Measurements from ENCODE around the gene PEPD. TPM values are rescaled to one million over a fixed set of nuclear protein-coding genes. Genes with fewer than 3 reads are reported as not detected.

Gene PEPD
- total RNA-seq, 2 experiments from 2014 or later: 26.9 to 37.4 TPM

DNA sequence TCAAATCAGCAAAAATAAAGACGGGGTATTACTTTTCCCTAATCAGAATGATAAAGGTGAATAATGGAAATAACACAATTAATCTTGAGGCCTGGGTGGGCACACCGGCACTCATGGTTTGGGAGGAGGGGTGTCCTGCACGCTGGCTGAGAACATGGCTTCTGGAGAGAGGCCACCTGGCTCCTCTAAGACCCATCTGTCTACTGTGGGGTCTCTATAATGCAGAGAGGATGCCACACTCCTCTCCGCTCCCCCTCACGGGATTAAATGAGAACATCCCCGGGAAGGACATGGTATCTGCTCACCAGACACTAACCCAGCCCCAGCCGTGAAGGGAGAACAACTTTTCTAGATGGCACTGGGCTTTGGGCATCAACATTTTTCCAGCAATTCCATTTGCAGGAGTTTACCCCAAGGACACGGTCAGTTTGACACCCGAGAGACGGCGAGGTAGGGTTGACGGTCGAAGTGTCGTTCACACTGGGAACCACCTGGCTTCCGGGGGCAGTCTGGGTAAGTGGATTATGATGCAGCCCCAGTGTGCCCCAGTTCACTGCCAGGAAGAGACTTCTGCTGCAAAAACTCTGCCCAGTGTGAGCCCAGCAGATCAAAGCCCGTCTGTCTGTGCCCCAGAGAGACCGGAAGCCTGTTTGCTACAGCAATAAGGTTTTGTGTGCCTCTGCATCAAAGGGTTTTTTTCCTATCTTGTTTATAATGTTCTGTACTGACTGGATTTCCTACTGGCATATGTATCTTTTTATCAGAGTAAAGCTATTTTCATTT, 91.5 kb downstream of the PEPD start:
- CTCF ChIA-PET: interaction anchor here (0.5 to 3.2 kb wide), 21 partner anchors 11 to 666 kb away, joined by 3 to 16 read pairs (median 4); no protein-coding TSS in a partner anchor
- DNase-seq (peak; percentile 45), ATAC-seq (peak; percentile 82)
- POLR2A ChIA-PET: interaction anchor here (0.5 kb wide), 1 partner anchor 328 kb away, joined by 3 read pairs; no protein-coding TSS in a partner anchor
- H3K4me3 Mint-ChIP-seq: peak overlapping the region; percentile 39
- intact Hi-C loops (cut with DNase I, micrococcal nuclease): loop anchor here (1.0 to 10.0 kb wide), 2 partner anchors 341 to 665 kb away; no protein-coding TSS in a partner anchor
- H3K27ac Mint-ChIP-seq: peak overlapping the region; percentile 76
- H3K27me3 Mint-ChIP-seq: no peaks in the 10 kb centered on the region
- H3K9me3 Mint-ChIP-seq (ENCODE audit: low read depth): no peaks in the 10 kb centered on the region
- H3K4me1 Mint-ChIP-seq: peaks cover 11% of the 10 kb centered on the region
- no peaks in the 10 kb centered on the region for H3K36me3 Mint-ChIP-seq (ENCODE audit: low read depth)

- DNase-seq (no peak), ATAC-seq (no peak)
- no peak overlapping the region for H3K4me3 Mint-ChIP-seq
- H3K27ac Mint-ChIP-seq: no peak overlapping the region
- POLR2A ChIA-PET: no interaction called here
- H3K36me3 Mint-ChIP-seq (ENCODE audit: low read depth): no peaks in the 10 kb centered on the region
- no peaks in the 10 kb centered on the region for H3K9me3 Mint-ChIP-seq (ENCODE audit: low read depth)
- peaks cover 11% of the 10 kb centered on the region for H3K4me1 Mint-ChIP-seq
- CTCF ChIA-PET: interaction anchor here (3.2 kb wide), 1 partner anchor 12 kb away, joined by 16 read pairs; no protein-coding TSS in a partner anchor
- H3K27me3 Mint-ChIP-seq: no peaks in the 10 kb centered on the region
- intact Hi-C loops (cut with DNase I, micrococcal nuclease): no loop called here
Observed at GRCh38 chr19:33428627-33429125, 92.9 kb downstream of the PEPD start.

GRCh38 chr19:33427801-33428626, 93.6 kb downstream of the PEPD start:
- intact Hi-C loops (cut with DNase I, micrococcal nuclease): no loop called here

DNA sequence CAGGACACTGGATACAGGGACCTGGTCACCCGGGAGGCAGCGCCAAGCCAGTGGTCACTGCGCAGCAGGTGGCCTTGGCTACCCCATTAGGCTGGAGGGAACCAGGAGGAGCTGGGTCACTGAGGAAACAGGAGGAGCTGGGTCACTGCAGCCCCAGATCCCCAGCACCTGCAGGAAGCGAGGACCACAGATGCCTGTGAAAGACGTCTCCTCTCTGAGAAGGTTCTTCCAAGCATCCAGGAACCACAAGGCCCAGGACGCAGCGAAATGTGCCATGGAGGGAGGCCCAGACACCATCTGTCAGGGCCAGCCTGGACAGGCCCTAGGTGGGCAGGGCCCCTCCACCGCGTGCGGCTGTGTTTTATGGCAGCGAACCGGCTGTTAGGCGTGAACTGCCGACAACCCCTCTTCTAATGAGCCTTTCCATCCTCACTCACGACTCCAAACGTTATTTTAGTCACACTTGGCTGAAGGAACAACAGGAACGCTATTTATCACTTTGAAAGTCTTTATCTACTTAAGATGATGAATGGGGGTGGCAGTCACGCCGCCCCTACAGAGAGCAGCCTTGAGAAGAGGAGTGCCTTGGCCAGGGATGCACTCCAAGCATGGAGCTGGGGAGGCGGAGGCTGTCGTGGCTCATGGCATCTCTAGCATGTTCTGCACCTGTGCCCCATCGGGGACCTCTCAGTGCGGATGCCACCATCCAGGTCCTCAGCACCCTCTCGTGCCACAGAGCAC, 94.8 kb downstream of the PEPD start:
- Mint-ChIP-seq H3K9me3 (ENCODE audit: low read depth) (no peaks in the 10 kb centered on the region), H3K36me3 (ENCODE audit: low read depth) (no peaks in the 10 kb centered on the region), H3K4me1 (peaks cover 11% of the 10 kb centered on the region), H3K4me3 (no peak overlapping the region), H3K27ac (no peak overlapping the region), H3K27me3 (no peaks in the 10 kb centered on the region)
- ChIA-PET CTCF (interaction anchor here (0.7 to 1.6 kb wide), 2 partner anchors 10 to 693 kb away, joined by 3 to 5 read pairs; no protein-coding TSS in a partner anchor), POLR2A (no interaction called here)
- no peak for DNase-seq
- intact Hi-C loops (cut with DNase I, micrococcal nuclease): no loop called here
- ATAC-seq: no peak

More at GRCh38 chr19:33427801-33428626, 93.6 kb downstream of the PEPD start:
- ChIA-PET POLR2A (no interaction called here), CTCF (interaction anchor here (1.6 to 3.2 kb wide), 2 partner anchors 11 to 12 kb away, joined by 5 to 16 read pairs; no protein-coding TSS in a partner anchor)
- Mint-ChIP-seq H3K4me3 (no peak overlapping the region), H3K27ac (no peak overlapping the region), H3K27me3 (no peaks in the 10 kb centered on the region), H3K36me3 (ENCODE audit: low read depth) (no peaks in the 10 kb centered on the region), H3K4me1 (peaks cover 11% of the 10 kb centered on the region), H3K9me3 (ENCODE audit: low read depth) (no peaks in the 10 kb centered on the region)
- ATAC-seq (no peak), DNase-seq (no peak)

DNA sequence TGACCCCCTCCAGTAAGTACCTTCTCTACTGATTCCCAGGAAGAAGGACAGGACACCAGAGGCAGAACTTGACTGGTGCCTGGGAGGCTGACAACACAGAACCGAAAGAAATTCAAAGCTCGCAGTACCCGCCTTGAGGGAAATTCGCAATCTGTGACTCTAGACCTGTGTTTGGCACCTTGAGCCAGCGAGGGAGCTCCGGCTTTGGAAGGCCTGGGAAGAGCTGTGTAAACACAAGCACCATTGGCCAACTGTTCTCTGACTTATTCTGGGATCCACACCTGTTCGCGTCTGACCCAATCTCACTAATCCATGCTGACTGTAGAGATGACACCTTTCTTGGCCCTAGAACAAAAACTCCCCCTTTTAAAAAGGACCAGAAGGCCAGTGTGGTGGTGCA, 97.4 kb downstream of the PEPD start:
- ChIA-PET CTCF (no interaction called here), POLR2A (no interaction called here)
- Mint-ChIP-seq H3K27me3 (no peaks in the 10 kb centered on the region), H3K9me3 (ENCODE audit: low read depth) (no peaks in the 10 kb centered on the region), H3K4me1 (no peaks in the 10 kb centered on the region), H3K4me3 (no peak overlapping the region), H3K27ac (no peak overlapping the region), H3K36me3 (ENCODE audit: low read depth) (no peaks in the 10 kb centered on the region)
- no peak for ATAC-seq
- no peak for DNase-seq
- intact Hi-C loops (cut with DNase I, micrococcal nuclease): no loop called here

GRCh38 chr19:33422369-33423180, 99.0 kb downstream of the PEPD start:
- H3K36me3 Mint-ChIP-seq (ENCODE audit: low read depth): no peaks in the 10 kb centered on the region
- ATAC-seq (no peak), DNase-seq (no peak)
- no peaks in the 10 kb centered on the region for H3K27me3 Mint-ChIP-seq
- no peaks in the 10 kb centered on the region for H3K9me3 Mint-ChIP-seq (ENCODE audit: low read depth)
- H3K4me1 Mint-ChIP-seq: no peaks in the 10 kb centered on the region
- H3K27ac Mint-ChIP-seq: no peak overlapping the region
- ChIA-PET CTCF (no interaction called here), POLR2A (no interaction called here)
- intact Hi-C loops (cut with DNase I, micrococcal nuclease): no loop called here
- no peak overlapping the region for H3K4me3 Mint-ChIP-seq

DNA sequence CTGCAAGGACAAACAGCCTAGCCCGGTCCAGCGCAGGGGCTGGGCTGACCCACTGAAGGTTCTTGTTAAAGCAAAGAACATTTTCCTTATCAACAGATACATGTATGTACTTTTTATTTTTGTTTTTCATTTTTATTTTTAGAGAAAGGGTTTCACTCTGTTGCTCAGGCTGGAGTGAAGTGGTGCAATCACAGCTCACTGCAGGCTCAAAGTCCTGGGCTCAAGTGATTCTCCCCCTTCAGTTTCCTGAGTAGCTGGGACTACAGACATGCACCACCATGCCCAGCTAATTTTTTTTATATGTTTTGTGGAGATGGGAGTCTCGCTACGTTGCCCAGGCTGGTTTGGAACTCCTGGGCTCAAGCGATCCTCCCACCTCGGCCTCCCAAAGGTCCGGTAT, 100.2 kb downstream of the PEPD start:
- H3K4me3 Mint-ChIP-seq: no peak overlapping the region
- intact Hi-C loops (cut with DNase I, micrococcal nuclease): no loop called here
- no peak for DNase-seq

GRCh38 chr19:33420821-33421220, 100.8 kb downstream of the PEPD start:
- CTCF ChIA-PET: interaction anchor here (0.7 to 0.8 kb wide), 2 partner anchors 28 to 240 kb away, joined by 3 to 4 read pairs; no protein-coding TSS in a partner anchor

More for the DNA sequence above, 100.2 kb downstream of the PEPD start:
- H3K9me3 Mint-ChIP-seq (ENCODE audit: low read depth): no peaks in the 10 kb centered on the region
- H3K4me1 Mint-ChIP-seq: peaks cover 3% of the 10 kb centered on the region
- no peak overlapping the region for H3K27ac Mint-ChIP-seq
- no peaks in the 10 kb centered on the region for H3K27me3 Mint-ChIP-seq
- ChIA-PET POLR2A (no interaction called here), CTCF (interaction anchor here (0.7 kb wide), 1 partner anchor 239 kb away, joined by 4 read pairs; no protein-coding TSS in a partner anchor)
- ATAC-seq: no peak
- H3K36me3 Mint-ChIP-seq (ENCODE audit: low read depth): no peaks in the 10 kb centered on the region

DNA sequence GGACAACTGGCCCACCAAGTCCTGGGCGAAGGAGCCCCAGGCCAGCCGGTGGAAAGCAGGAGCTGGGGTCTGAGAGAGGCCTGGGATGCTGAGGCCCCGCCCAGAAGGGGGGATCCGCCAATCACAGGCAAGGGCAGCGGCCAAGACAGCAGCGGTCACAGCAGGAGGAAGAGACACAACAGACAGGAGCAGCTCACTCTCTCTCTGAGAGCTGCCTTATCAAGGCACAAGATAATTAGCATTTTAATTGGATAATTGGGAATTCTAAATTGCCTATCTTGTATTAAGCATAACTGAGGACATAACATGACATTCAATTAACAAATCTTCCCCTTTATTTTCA, 101.8 kb downstream of the PEPD start:
- ChIA-PET CTCF (interaction anchor here (0.6 to 1.1 kb wide), 3 partner anchors 10 to 1378 kb away, joined by 3 to 4 read pairs (median 4); no protein-coding TSS in a partner anchor), POLR2A (no interaction called here)
- no peaks in the 10 kb centered on the region for H3K27me3 Mint-ChIP-seq
- intact Hi-C loops (cut with DNase I, micrococcal nuclease): no loop called here
- no peak overlapping the region for H3K4me3 Mint-ChIP-seq
- no peak for ATAC-seq
- H3K27ac Mint-ChIP-seq: no peak overlapping the region
- H3K4me1 Mint-ChIP-seq: peaks cover 5% of the 10 kb centered on the region
- no peaks in the 10 kb centered on the region for H3K36me3 Mint-ChIP-seq (ENCODE audit: low read depth)
- no peak for DNase-seq
- H3K9me3 Mint-ChIP-seq (ENCODE audit: low read depth): no peaks in the 10 kb centered on the region

More at GRCh38 chr19:33420821-33421220, 100.8 kb downstream of the PEPD start:
- H3K27me3 Mint-ChIP-seq: no peaks in the 10 kb centered on the region
- H3K4me3 Mint-ChIP-seq: no peak overlapping the region
- ATAC-seq (no peak), DNase-seq (no peak)
- intact Hi-C loops (cut with DNase I, micrococcal nuclease): no loop called here
- POLR2A ChIA-PET: no interaction called here
- no peaks in the 10 kb centered on the region for H3K36me3 Mint-ChIP-seq (ENCODE audit: low read depth)
- peaks cover 5% of the 10 kb centered on the region for H3K4me1 Mint-ChIP-seq
- no peak overlapping the region for H3K27ac Mint-ChIP-seq
- no peaks in the 10 kb centered on the region for H3K9me3 Mint-ChIP-seq (ENCODE audit: low read depth)

- CTCF ChIA-PET: interaction anchor here (0.6 to 1.7 kb wide), 6 partner anchors 11 to 1378 kb away, joined by 3 to 5 read pairs (median 4); no protein-coding TSS in a partner anchor
Observed at GRCh38 chr19:33418871-33419787, 102.5 kb downstream of the PEPD start.

More at GRCh38 chr19:33418871-33419787, 102.5 kb downstream of the PEPD start:
- peaks cover 5% of the 10 kb centered on the region for H3K4me1 Mint-ChIP-seq
- H3K27ac Mint-ChIP-seq: no peak overlapping the region
- no peaks in the 10 kb centered on the region for H3K27me3 Mint-ChIP-seq
- ATAC-seq (no peak), DNase-seq (no peak)
- H3K4me3 Mint-ChIP-seq: no peak overlapping the region
- POLR2A ChIA-PET: no interaction called here
- H3K9me3 Mint-ChIP-seq (ENCODE audit: low read depth): no peaks in the 10 kb centered on the region
- intact Hi-C loops (cut with DNase I, micrococcal nuclease): no loop called here
- H3K36me3 Mint-ChIP-seq (ENCODE audit: low read depth): no peaks in the 10 kb centered on the region

Measured in activated CD4-positive, alpha-beta T cell treated with anti-CD3 and anti-CD28 coated beads for 36 hours (primary cell).